ENCODE results near the gene PDE10A.

DNA sequence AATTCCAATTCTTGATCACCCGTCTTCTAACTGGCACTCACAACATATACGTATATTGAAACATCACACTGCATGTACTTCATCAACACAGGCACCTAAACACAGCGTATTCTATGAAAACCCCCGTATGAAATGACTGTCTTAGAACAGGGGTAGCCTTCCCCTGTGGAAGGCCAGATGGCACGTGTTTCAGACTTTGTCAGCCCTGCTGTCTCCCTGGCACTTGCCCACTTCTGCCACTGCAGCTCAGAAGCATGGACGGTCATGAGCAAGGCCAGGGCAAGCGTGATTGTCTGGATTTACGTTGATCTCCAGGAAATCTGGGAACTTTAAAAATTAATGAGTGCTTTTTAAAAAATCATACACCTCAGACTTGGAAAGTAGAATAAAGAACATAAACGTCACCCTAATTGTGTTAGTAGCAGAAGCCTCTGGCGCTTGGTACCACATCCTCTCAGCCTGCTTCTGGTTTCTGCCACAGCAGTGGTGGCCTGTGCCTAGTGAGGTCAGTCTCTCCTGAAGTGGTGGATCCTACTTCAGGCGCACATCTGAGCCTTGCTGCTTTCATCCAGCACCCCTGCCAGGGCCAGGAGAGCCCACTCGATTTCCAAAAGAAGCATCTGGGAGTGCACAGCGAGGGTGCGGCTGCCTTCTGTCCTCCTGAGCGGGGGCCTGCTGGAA lies 18.3 kb downstream of the PDE10A start:
- TF ChIP-seq, protein P1, sequence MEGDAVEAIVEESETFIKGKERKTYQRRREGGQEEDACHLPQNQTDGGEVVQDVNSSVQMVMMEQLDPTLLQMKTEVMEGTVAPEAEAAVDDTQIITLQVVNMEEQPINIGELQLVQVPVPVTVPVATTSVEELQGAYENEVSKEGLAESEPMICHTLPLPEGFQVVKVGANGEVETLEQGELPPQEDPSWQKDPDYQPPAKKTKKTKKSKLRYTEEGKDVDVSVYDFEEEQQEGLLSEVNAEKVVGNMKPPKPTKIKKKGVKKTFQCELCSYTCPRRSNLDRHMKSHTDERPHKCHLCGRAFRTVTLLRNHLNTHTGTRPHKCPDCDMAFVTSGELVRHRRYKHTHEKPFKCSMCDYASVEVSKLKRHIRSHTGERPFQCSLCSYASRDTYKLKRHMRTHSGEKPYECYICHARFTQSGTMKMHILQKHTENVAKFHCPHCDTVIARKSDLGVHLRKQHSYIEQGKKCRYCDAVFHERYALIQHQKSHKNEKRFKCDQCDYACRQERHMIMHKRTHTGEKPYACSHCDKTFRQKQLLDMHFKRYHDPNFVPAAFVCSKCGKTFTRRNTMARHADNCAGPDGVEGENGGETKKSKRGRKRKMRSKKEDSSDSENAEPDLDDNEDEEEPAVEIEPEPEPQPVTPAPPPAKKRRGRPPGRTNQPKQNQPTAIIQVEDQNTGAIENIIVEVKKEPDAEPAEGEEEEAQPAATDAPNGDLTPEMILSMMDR (IDR thresholded peaks at IDR 0.05) = no peak
- no peak for TF ChIP-seq EZH2 (IDR thresholded peaks at IDR 0.05)

Measured in neural progenitor cell (in vitro differentiated cells).